Erythroblast (primary cell): ENCODE measurements around the gene STAB2.

ENCODE experiments used
- GATA1 ChIP-seq: IDR thresholded peaks from 2 replicates; pipeline ENCODE4 v1.6.1; 2011; ENCODE audit warnings: low read depth, mild to moderate bottlenecking, control low read depth, low read length, moderate library complexity
- POLR2A ChIP-seq: IDR thresholded peaks from 2 replicates; pipeline ENCODE4 v1.6.1; 2011; ENCODE audit warnings: mild to moderate bottlenecking, low read length

DNA sequence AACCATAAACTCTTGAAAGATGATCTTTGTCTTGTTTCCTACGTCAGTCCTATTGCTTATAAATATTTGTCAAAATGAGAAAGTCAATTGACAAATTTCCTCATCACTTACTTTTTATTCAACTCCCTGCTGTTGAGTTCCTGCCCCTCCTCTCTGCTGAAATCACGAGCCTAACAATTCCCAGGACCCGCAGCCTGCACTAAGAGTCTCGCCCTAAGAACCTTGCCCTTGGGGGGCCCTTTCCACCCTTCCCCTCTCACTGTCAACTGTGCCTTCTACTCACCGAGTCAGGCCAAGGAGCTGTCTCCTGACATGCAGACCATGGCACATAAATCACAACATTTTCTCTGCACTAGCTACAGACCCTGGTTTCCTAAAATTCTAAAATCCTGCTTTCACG is 99.0 kb downstream of the STAB2 start:
- TF ChIP-seq POLR2A: no peak
- no peak for TF ChIP-seq GATA1
